Measurements from ENCODE around the gene STOML3.

GRCh38 chr13:39036212-39036611, 45.6 kb upstream of the STOML3 start:
- no peak for TF ChIP-seq CTCF (IDR thresholded peaks at IDR 0.05; ENCODE audit: control extremely low read depth in 1 of 3, insufficient read depth in 1 of 3, low read depth in 1 of 3, low read length in 3 of 3)
- TF ChIP-seq RNF2 (IDR thresholded peaks at IDR 0.05; ENCODE audit: borderline replicate concordance, low read depth, low read length, missing control alignments, poor library complexity, severe bottlenecking) = no peak
- no peak for TF ChIP-seq SUZ12 (IDR thresholded peaks at IDR 0.05; ENCODE audit: low read length)
- no peak for TF ChIP-seq EGR1 (IDR thresholded peaks at IDR 0.05; ENCODE audit: borderline replicate concordance, low read depth, low read length)
- no peak for TF ChIP-seq TAF1 (IDR thresholded peaks at IDR 0.05; ENCODE audit: low read depth, low read length)
